Thoracic aorta (tissue), 2 donors: ENCODE data around the gene EXOSC2. TPM values are rescaled to one million over a fixed set of nuclear protein-coding genes. Genes with fewer than 3 reads are reported as not detected.

Source experiments
- ATAC-seq: fragments of 150-250 bp; one replicate; pipeline ENCODE4 v1.8.0; 2017; ENCODE audit warnings: low read depth; ENCODE audit not compliant: insufficient number of reproducible peaks, low FRiP score
- DNase-seq: peaks from one replicate; pipeline ENCODE4 v3.0.0-alpha.2; 2020; ENCODE audit warnings: low spot score
- H3K27ac ChIP-seq, 2 donors: fragments of 200-600 bp; sonication (generic); 1 replicate in 1 of 2; 2 replicates in 1 of 2; pipeline ENCODE4 v1.5.1; 2016; ENCODE audit warnings: mild to moderate bottlenecking in 2 of 2, moderate library complexity in 2 of 2
- H3K27me3 ChIP-seq: fragments of 200-600 bp; sonication (generic); replicated peaks from 2 replicates; pipeline ENCODE4 v1.6.0; 2016; ENCODE audit warnings: mild to moderate bottlenecking; ENCODE audit not compliant: insufficient read depth
- H3K36me3 ChIP-seq: fragments of 200-600 bp; sonication (generic); one replicate; pipeline ENCODE4 v1.5.1; 2016
- H3K4me1 ChIP-seq, 2 donors: fragments of 200-600 bp; sonication (generic); 1 replicate in 1 of 2; 2 replicates in 1 of 2; pipeline versions ENCODE4 v1.5.1 to v1.6.0; 2016; ENCODE audit warnings: low read depth in 2 of 2, mild to moderate bottlenecking in 1 of 2; ENCODE audit not compliant: control insufficient read depth in 1 of 2
- H3K4me3 ChIP-seq: fragments of 200-600 bp; sonication (generic); 2 replicates; pipeline ENCODE4 v1.5.1; 2016; ENCODE audit warnings: mild to moderate bottlenecking
- H3K9me3 ChIP-seq: fragments of 200-600 bp; sonication (generic); 2 replicates; pipeline ENCODE4 v1.5.1; 2016
- CTCF ChIP-seq: fragments of 200-600 bp; sonication (generic); IDR thresholded peaks from one replicate; pipeline ENCODE4 v1.5.1; 2019; ENCODE audit warnings: antibody characterized with exemption
- total RNA-seq, 2 donors: library from RNA; depleted of rRNA; stranded (reverse); fragments of >200 nt; gene quantifications; one replicate each; pipeline versions ENCODE4 v1.1.0 to v1.2.3, GENCODE V29; 2016

Gene EXOSC2
- total RNA-seq, 2 donors from 2014 or later = 12.3 to 33.3 TPM

- Histone ChIP-seq H3K36me3 (no peaks in the 10 kb centered on the region), H3K27ac (no peak overlapping the region), H3K4me1 (peaks cover 0 to 8% of the 10 kb centered on the region in 2 donors), H3K27me3 (no peaks in the 10 kb centered on the region), H3K4me3 (no peak overlapping the region), H3K9me3 (no peaks in the 10 kb centered on the region)
- DNase-seq (no peak), ATAC-seq (no peak)
- TF ChIP-seq CTCF = no peak
Measured at GRCh38 chr9:130736834-130737233, 43.3 kb downstream of the EXOSC2 start.

- H3K4me3 ChIP-seq = no peak overlapping the region
- H3K27me3 ChIP-seq = no peaks in the 10 kb centered on the region
- no peaks in the 10 kb centered on the region for H3K36me3 ChIP-seq
- no peak for ATAC-seq
- TF ChIP-seq CTCF = no peak
- DNase-seq = no peak
- no peak overlapping the region for H3K27ac ChIP-seq
- no peaks in the 10 kb centered on the region for H3K4me1 ChIP-seq
- no peaks in the 10 kb centered on the region for H3K9me3 ChIP-seq
Measured at GRCh38 chr9:130738281-130738680, 44.7 kb downstream of the EXOSC2 start.

GRCh38 chr9:130739081-130739480 is 45.5 kb downstream of the EXOSC2 start:
- H3K4me3 ChIP-seq = no peak overlapping the region
- H3K4me1 ChIP-seq = no peaks in the 10 kb centered on the region
- no peak for DNase-seq
- no peak for TF ChIP-seq CTCF
- ATAC-seq = no peak
- no peaks in the 10 kb centered on the region for H3K27me3 ChIP-seq
- no peak overlapping the region for H3K27ac ChIP-seq
- no peaks in the 10 kb centered on the region for H3K9me3 ChIP-seq
- H3K36me3 ChIP-seq = no peaks in the 10 kb centered on the region

- Histone ChIP-seq H3K4me3 (no peak overlapping the region), H3K4me1 (no peaks in the 10 kb centered on the region), H3K27me3 (no peaks in the 10 kb centered on the region), H3K9me3 (no peaks in the 10 kb centered on the region), H3K27ac (no peak overlapping the region), H3K36me3 (no peaks in the 10 kb centered on the region)
- TF ChIP-seq CTCF = no peak
- DNase-seq = no peak
- ATAC-seq = no peak
Measured at GRCh38 chr9:130740218-130741023, 46.8 kb downstream of the EXOSC2 start.

GRCh38 chr9:130741024-130741305 is 47.4 kb downstream of the EXOSC2 start:
- Histone ChIP-seq H3K9me3 (no peaks in the 10 kb centered on the region), H3K4me3 (no peak overlapping the region), H3K27me3 (no peaks in the 10 kb centered on the region), H3K4me1 (no peaks in the 10 kb centered on the region), H3K27ac (no peak overlapping the region), H3K36me3 (no peaks in the 10 kb centered on the region)
- DNase-seq (no peak), ATAC-seq (no peak)
- TF ChIP-seq CTCF = no peak
